Esophagus muscularis mucosa (tissue), 4 donors: ENCODE measurements around the gene SLC22A8.

ENCODE experiments used
- CTCF ChIP-seq, 3 experiments: fragments of 200-600 bp in 2 of 3; fragments of 450-650 bp in 1 of 3; sonication (generic) in 2 of 3; IDR thresholded peaks; one replicate each; pipeline ENCODE4 v1.5.1; 2017 to 2019; ENCODE audit warnings: antibody characterized with exemption in 3 of 3, mild to moderate bottlenecking in 2 of 3, moderate library complexity in 1 of 3
- EP300 ChIP-seq: sonication (generic); formaldehyde crosslinking; IDR thresholded peaks from one replicate; pipeline ENCODE4 v1.6.1; 2017; ENCODE audit warnings: antibody characterized with exemption
- POLR2AphosphoS5 ChIP-seq, 2 donors: sonication (generic); formaldehyde crosslinking; IDR thresholded peaks; one replicate each; pipeline ENCODE4 v1.6.1; 2017; ENCODE audit warnings: antibody characterized with exemption in 2 of 2

GRCh38 chr11:62983536-62984199 is 32.0 kb downstream of the SLC22A8 start:
- TF ChIP-seq EP300 (no peak), CTCF (IDR thresholded peaks at IDR 0.05) (no peak), POLR2AphosphoS5 (IDR thresholded peaks at IDR 0.05) (no peak)
